HG03108 (cell line): ENCODE data around the gene UNC5CL.
"Not testable (repeated sequence)": the region's sequence is repeated elsewhere in the genome, so short reads cannot be mapped to it uniquely, and the experiment has no call there.

Experiments used
- ATAC-seq: cut with Tn5 transposase; IDR thresholded peaks from one replicate; pipeline ENCODE4 v1.9.1; 2021; ENCODE audit warnings: moderate library complexity; ENCODE audit not compliant: unreplicated experiment

The UNC5CL gene

GRCh38 chr6:41040940-41041536 is 2.0 kb upstream of the UNC5CL start:
- no peak for ATAC-seq

- ATAC-seq: no peak
These were observed 1.3 kb upstream of the UNC5CL start for GRCh38 chr6:41040101-41040939.

GRCh38 chr6:41038205-41038604 is 816 bp downstream of the UNC5CL start:
- ATAC-seq: no peak

GRCh38 chr6:41037107-41037900 is 1.7 kb downstream of the UNC5CL start:
- no peak for ATAC-seq

GRCh38 chr6:41036601-41037000 is 2.4 kb downstream of the UNC5CL start:
- ATAC-seq: no peak

- ATAC-seq: no peak
These were observed 2.8 kb downstream of the UNC5CL start for GRCh38 chr6:41036186-41036585.

- no peak for ATAC-seq
These were observed 5.2 kb downstream of the UNC5CL start for GRCh38 chr6:41033776-41034175.

GRCh38 chr6:41032830-41033229 is 6.2 kb downstream of the UNC5CL start:
- no peak for ATAC-seq

GRCh38 chr6:41028561-41029412 is 10.2 kb downstream of the UNC5CL start:
- peak; percentile 35 for ATAC-seq

- peak; percentile 77 for ATAC-seq
These were observed 11.0 kb downstream of the UNC5CL start for GRCh38 chr6:41027799-41028560.

GRCh38 chr6:41027241-41027640 is 11.8 kb downstream of the UNC5CL start:
- ATAC-seq: no peak

- no peak for ATAC-seq
These were observed 13.0 kb downstream of the UNC5CL start for GRCh38 chr6:41025966-41026530.

- ATAC-seq: no peak
These were observed 15.9 kb downstream of the UNC5CL start for GRCh38 chr6:41023114-41023513.

GRCh38 chr6:41022294-41022693 is 16.7 kb downstream of the UNC5CL start:
- no peak for ATAC-seq

GRCh38 chr6:41021832-41022231 is 17.2 kb downstream of the UNC5CL start:
- no peak for ATAC-seq

GRCh38 chr6:41017663-41018062 is 21.4 kb downstream of the UNC5CL start:
- no peak for ATAC-seq

GRCh38 chr6:41015860-41016259 is 23.2 kb downstream of the UNC5CL start:
- not testable (repeated sequence) for ATAC-seq

- ATAC-seq: no peak
These were observed 24.2 kb downstream of the UNC5CL start for GRCh38 chr6:41014780-41015179.

GRCh38 chr6:41013466-41014153 is 25.4 kb downstream of the UNC5CL start:
- no peak for ATAC-seq
